Measurements from ENCODE around the gene UBA52. TPM values are rescaled to one million over a fixed set of nuclear protein-coding genes. Genes with fewer than 3 reads are reported as not detected.

UBA52 gene
- total and polyA plus RNA-seq, 2 donors (not counting 1 experiment from before 2014, with no cell fraction given), result 1,837 to 5,694 TPM

DNA sequence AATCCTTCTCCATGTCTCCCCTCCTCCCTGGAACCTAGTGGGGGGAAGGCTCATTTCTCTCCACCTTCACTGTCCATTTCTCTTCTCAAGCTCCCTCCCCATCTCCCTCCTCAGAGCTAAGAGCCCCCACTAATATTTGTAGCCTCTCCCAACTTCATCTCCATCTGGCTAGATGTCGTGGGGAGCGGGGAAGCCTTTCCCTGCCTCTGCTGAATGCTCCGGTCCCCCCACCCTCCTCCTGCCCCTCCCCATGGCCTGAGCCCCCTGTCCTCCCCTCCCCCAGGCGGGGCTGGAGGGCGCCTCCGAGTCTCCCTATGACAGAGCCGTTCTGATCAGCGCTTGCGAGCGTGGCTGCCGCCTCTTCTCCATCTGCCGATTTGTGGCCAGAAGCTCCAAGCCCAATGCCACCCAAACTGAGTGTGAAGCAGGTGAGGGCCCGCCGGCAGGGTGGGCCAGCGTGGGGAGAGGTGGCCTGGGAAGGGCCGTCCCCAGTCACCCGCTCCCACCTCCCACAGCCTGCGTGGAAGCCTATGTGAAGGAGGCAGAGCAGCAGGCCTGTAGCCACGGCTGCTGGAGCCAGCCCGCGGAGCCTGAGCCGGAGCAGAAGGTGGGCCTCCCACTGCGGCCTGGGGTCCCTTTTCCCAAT lies 42.1 kb downstream of the UBA52 start:
- peak overlapping the region; percentile 97 for H3K4me2 ChIP-seq (replicated peaks; ENCODE audit: low read depth, low read length, poor library complexity, severe bottlenecking)
- H3K27ac ChIP-seq (ENCODE audit: low read length in 2 of 2), result no peak overlapping the region
- peaks cover 0 to 87% (median 52%) of the 10 kb centered on the region in 4 experiments for H3K27me3 ChIP-seq (replicated peaks in 1 of 4; ENCODE audit: control extremely low read depth in 1 of 4, control insufficient read depth in 3 of 4, insufficient read depth in 4 of 4, low read length in 3 of 4)
- no peaks in the 10 kb centered on the region for H4K20me1 ChIP-seq (ENCODE audit: control insufficient read depth, insufficient read depth, low read length, poor library complexity, severe bottlenecking)
- H3K9me3 ChIP-seq (ENCODE audit: control extremely low read depth in 1 of 3, control insufficient read depth in 2 of 3, insufficient read depth in 1 of 3, low read length in 2 of 3), result peaks cover 0 to 21% (median 0%) of the 10 kb centered on the region in 3 donors
- H3K4me1 Mint-ChIP-seq, result peaks cover 28% of the 10 kb centered on the region
- H3K4me3 Mint-ChIP-seq, result peak overlapping the region; percentile 85
- no peaks in the 10 kb centered on the region for H3K36me3 ChIP-seq (replicated peaks in 1 of 2; ENCODE audit: control extremely low read depth in 1 of 2, control insufficient read depth in 1 of 2, extremely low read depth in 1 of 2, insufficient read depth in 2 of 2, low read length in 1 of 2)
- no peak overlapping the region for H3K4me3 ChIP-seq (ENCODE audit: control extremely low read depth in 1 of 5, extremely low read depth in 1 of 5, insufficient read depth in 1 of 5, low read depth in 2 of 5, low read length in 4 of 5)
- ChIA-PET CTCF (interaction anchor here (1.3 to 1.7 kb wide), 2 partner anchors 11 to 219 kb away, joined by 3 to 6 read pairs; no protein-coding TSS in a partner anchor), POLR2A (interaction anchor here (0.5 kb wide), 1 partner anchor 237 kb away, joined by 3 read pairs; no protein-coding TSS in a partner anchor)
- 26% methylated on average over 23 of the region's 23 CpGs for WGBS (ENCODE audit: insufficient coverage)
- H3K27ac Mint-ChIP-seq, result no peak overlapping the region
- TF ChIP-seq, protein P1, sequence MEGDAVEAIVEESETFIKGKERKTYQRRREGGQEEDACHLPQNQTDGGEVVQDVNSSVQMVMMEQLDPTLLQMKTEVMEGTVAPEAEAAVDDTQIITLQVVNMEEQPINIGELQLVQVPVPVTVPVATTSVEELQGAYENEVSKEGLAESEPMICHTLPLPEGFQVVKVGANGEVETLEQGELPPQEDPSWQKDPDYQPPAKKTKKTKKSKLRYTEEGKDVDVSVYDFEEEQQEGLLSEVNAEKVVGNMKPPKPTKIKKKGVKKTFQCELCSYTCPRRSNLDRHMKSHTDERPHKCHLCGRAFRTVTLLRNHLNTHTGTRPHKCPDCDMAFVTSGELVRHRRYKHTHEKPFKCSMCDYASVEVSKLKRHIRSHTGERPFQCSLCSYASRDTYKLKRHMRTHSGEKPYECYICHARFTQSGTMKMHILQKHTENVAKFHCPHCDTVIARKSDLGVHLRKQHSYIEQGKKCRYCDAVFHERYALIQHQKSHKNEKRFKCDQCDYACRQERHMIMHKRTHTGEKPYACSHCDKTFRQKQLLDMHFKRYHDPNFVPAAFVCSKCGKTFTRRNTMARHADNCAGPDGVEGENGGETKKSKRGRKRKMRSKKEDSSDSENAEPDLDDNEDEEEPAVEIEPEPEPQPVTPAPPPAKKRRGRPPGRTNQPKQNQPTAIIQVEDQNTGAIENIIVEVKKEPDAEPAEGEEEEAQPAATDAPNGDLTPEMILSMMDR (IDR thresholded peaks at IDR 0.05), result no peak
- no peak for TF ChIP-seq EZH2 (IDR thresholded peaks at IDR 0.05; ENCODE audit: borderline replicate concordance, insufficient read depth, low read depth, low read length, poor library complexity, severe bottlenecking)
- intact Hi-C loops (cut with micrococcal nuclease), result no loop called here
- H2AFZ ChIP-seq (ENCODE audit: insufficient read depth, low read depth, low read length, poor library complexity, severe bottlenecking), result peak overlapping the region; percentile 78
- H3K79me2 ChIP-seq (ENCODE audit: control insufficient read depth, insufficient read depth, low read length), result no peaks in the 10 kb centered on the region
- peaks cover 26 to 39% of the 10 kb centered on the region in 2 donors for H3K4me1 ChIP-seq (ENCODE audit: control insufficient read depth in 2 of 2, insufficient read depth in 2 of 2, low read length in 2 of 2)
- peak overlapping the region; percentile 69 for H3K9ac ChIP-seq (ENCODE audit: low read length)
- ATAC-seq (ENCODE audit: low read depth) (no peak), DNase-seq (no peak)
- H3K27me3 Mint-ChIP-seq, result peaks cover 61% of the 10 kb centered on the region
- no peaks in the 10 kb centered on the region for H3K9me3 Mint-ChIP-seq (ENCODE audit: insufficient read depth)

DNA sequence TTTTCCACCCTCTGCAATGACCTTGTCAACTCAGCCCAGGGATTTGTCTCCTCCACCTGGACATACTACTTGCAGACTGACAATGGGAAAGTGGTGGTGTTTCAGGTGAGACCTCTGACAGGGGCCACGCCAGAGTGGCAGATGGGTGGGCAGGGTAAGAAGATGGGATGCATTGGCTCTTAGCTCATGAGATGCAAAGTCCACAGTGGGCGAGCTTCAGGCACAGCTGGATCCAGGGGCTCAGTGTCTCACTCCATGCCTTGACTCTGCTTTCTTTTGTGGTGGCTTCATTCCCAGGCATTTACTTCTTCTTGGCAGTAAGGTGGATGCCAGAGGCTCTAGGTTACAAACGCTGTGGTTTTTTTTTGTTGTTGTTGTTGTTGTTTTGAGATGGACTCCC lies 44.4 kb downstream of the UBA52 start:
- H4K20me1 ChIP-seq (ENCODE audit: control insufficient read depth, insufficient read depth, low read length, poor library complexity, severe bottlenecking), result no peaks in the 10 kb centered on the region
- Mint-ChIP-seq H3K4me3 (no peak overlapping the region), H3K4me1 (peaks cover 21% of the 10 kb centered on the region), H3K27me3 (peaks cover 48% of the 10 kb centered on the region), H3K27ac (no peak overlapping the region), H3K9me3 (ENCODE audit: insufficient read depth) (no peaks in the 10 kb centered on the region)
- H3K9ac ChIP-seq (ENCODE audit: low read length), result no peak overlapping the region
- TF ChIP-seq EZH2 (IDR thresholded peaks at IDR 0.05; ENCODE audit: borderline replicate concordance, insufficient read depth, low read depth, low read length, poor library complexity, severe bottlenecking), result no peak
- TF ChIP-seq, protein P1 (IDR thresholded peaks at IDR 0.05), result no peak
- H3K36me3 ChIP-seq (replicated peaks in 1 of 2; ENCODE audit: control extremely low read depth in 1 of 2, control insufficient read depth in 1 of 2, extremely low read depth in 1 of 2, insufficient read depth in 2 of 2, low read length in 1 of 2), result no peaks in the 10 kb centered on the region
- H3K27me3 ChIP-seq (replicated peaks in 1 of 4; ENCODE audit: control extremely low read depth in 1 of 4, control insufficient read depth in 3 of 4, insufficient read depth in 4 of 4, low read length in 3 of 4), result peaks cover 0 to 72% (median 30%) of the 10 kb centered on the region in 4 experiments
- intact Hi-C loops (cut with micrococcal nuclease), result no loop called here
- ATAC-seq (ENCODE audit: low read depth) (no peak), DNase-seq (no peak)
- H3K9me3 ChIP-seq (ENCODE audit: control extremely low read depth in 1 of 3, control insufficient read depth in 2 of 3, insufficient read depth in 1 of 3, low read length in 2 of 3), result peaks cover 0 to 15% (median 0%) of the 10 kb centered on the region in 3 donors
- H3K27ac ChIP-seq (ENCODE audit: low read length in 2 of 2), result no peak overlapping the region
- ChIA-PET CTCF (no interaction called here), POLR2A (no interaction called here)
- H3K4me3 ChIP-seq (ENCODE audit: control extremely low read depth in 1 of 5, extremely low read depth in 1 of 5, insufficient read depth in 1 of 5, low read depth in 2 of 5, low read length in 4 of 5), result no peak overlapping the region
- H2AFZ ChIP-seq (ENCODE audit: insufficient read depth, low read depth, low read length, poor library complexity, severe bottlenecking), result no peak overlapping the region
- no peaks in the 10 kb centered on the region for H3K79me2 ChIP-seq (ENCODE audit: control insufficient read depth, insufficient read depth, low read length)
- H3K4me2 ChIP-seq (replicated peaks; ENCODE audit: low read depth, low read length, poor library complexity, severe bottlenecking), result no peak overlapping the region
- WGBS (ENCODE audit: insufficient coverage), result 94% methylated on average over 1 of the region's 3 CpGs
- H3K4me1 ChIP-seq (ENCODE audit: control insufficient read depth in 2 of 2, insufficient read depth in 2 of 2, low read length in 2 of 2), result peaks cover 22 to 28% of the 10 kb centered on the region in 2 donors

Data from B cell (primary cell).